H9 (cell line): ENCODE results near the gene MUL1. TPM values are rescaled to one million over a fixed set of nuclear protein-coding genes. Genes with fewer than 3 reads are reported as not detected.

ENCODE experiments used
- DNase-seq: peaks from one replicate; pipeline ENCODE4 v3.0.0-alpha.2; 2017
- H2AFZ ChIP-seq: one replicate; pipeline ENCODE4 v1.6.1; 2013; ENCODE audit warnings: mild to moderate bottlenecking, low read length, control low read depth, moderate library complexity
- H2AK5ac ChIP-seq: 2 replicates; pipeline ENCODE4 v1.6.1; 2013; ENCODE audit warnings: low read length, control low read depth, mixed read lengths; ENCODE audit not compliant: insufficient read length
- H2BK120ac ChIP-seq: one replicate; pipeline ENCODE4 v1.6.1; 2013; ENCODE audit warnings: low read depth, mild to moderate bottlenecking, low read length, control low read depth, inconsistent platforms; ENCODE audit not compliant: poor library complexity, severe bottlenecking
- H2BK12ac ChIP-seq: 2 replicates; pipeline ENCODE4 v1.6.1; 2013; ENCODE audit warnings: low read length, control low read depth, mixed read lengths, low read depth; ENCODE audit not compliant: insufficient read length
- H2BK15ac ChIP-seq: 2 replicates; pipeline ENCODE4 v1.6.1; 2013; ENCODE audit warnings: low read depth, low read length, control low read depth
- H2BK20ac ChIP-seq: one replicate; pipeline ENCODE4 v1.6.1; 2013; ENCODE audit warnings: low read depth, mild to moderate bottlenecking, low read length, control low read depth, inconsistent platforms; ENCODE audit not compliant: poor library complexity, severe bottlenecking
- H2BK5ac ChIP-seq: 2 replicates; pipeline ENCODE4 v1.6.1; 2013; ENCODE audit warnings: low read length, control low read depth, mixed read lengths; ENCODE audit not compliant: insufficient read length
- H3K14ac ChIP-seq: 2 replicates; pipeline ENCODE4 v1.6.1; 2013; ENCODE audit warnings: low read length, control low read depth; ENCODE audit not compliant: insufficient read depth
- H3K18ac ChIP-seq: 2 replicates; pipeline ENCODE4 v1.6.1; 2013; ENCODE audit warnings: low read depth, mild to moderate bottlenecking, mixed read lengths, low read length, control low read depth; ENCODE audit not compliant: insufficient read length
- H3K23ac ChIP-seq: 2 replicates; pipeline ENCODE4 v1.6.1; 2013; ENCODE audit warnings: low read length, control low read depth, mixed read lengths, low read depth; ENCODE audit not compliant: insufficient read length
- H3K23me2 ChIP-seq: 2 replicates; pipeline ENCODE4 v1.6.1; 2013; ENCODE audit warnings: low read depth, mild to moderate bottlenecking, mixed read lengths, low read length, control low read depth; ENCODE audit not compliant: insufficient read length, poor library complexity, severe bottlenecking
- H3K27ac ChIP-seq: 2 replicates; pipeline ENCODE4 v1.5.1; 2013; ENCODE audit warnings: low read length, control low read depth, mixed read lengths, low read depth; ENCODE audit not compliant: insufficient read length
- H3K27me3 ChIP-seq: 2 replicates; pipeline ENCODE4 v1.6.1; 2013; ENCODE audit warnings: low read length, control low read depth, inconsistent platforms; ENCODE audit not compliant: insufficient read depth
- H3K4ac ChIP-seq: 2 replicates; pipeline ENCODE4 v1.6.1; 2013; ENCODE audit warnings: low read depth, mild to moderate bottlenecking, control low read depth, inconsistent platforms, low read length, moderate library complexity
- H3K4me1 ChIP-seq: 2 replicates; pipeline ENCODE4 v1.6.1; 2013; ENCODE audit warnings: low read length, control low read depth, inconsistent platforms; ENCODE audit not compliant: insufficient read depth
- H3K4me2 ChIP-seq: 2 replicates; pipeline ENCODE4 v1.6.1; 2013; ENCODE audit warnings: low read length, control low read depth, mixed read lengths; ENCODE audit not compliant: insufficient read length, insufficient read depth
- H3K56ac ChIP-seq: 2 replicates; pipeline ENCODE4 v1.6.1; 2013; ENCODE audit warnings: low read depth, mild to moderate bottlenecking, mixed read lengths, low read length, control low read depth; ENCODE audit not compliant: insufficient read length
- H3K79me1 ChIP-seq: 2 replicates; pipeline ENCODE4 v1.6.1; 2013; ENCODE audit warnings: low read depth, mild to moderate bottlenecking, moderate library complexity, low read length, control low read depth, inconsistent platforms; ENCODE audit not compliant: insufficient read depth, poor library complexity, severe bottlenecking
- H3K79me2 ChIP-seq: 2 replicates; pipeline ENCODE4 v1.6.1; 2013; ENCODE audit warnings: low read length, control low read depth, inconsistent platforms; ENCODE audit not compliant: insufficient read depth
- H3K9ac ChIP-seq: 2 replicates; pipeline ENCODE4 v1.6.1; 2013; ENCODE audit warnings: low read length, control low read depth, mixed read lengths; ENCODE audit not compliant: insufficient read length; ENCODE audit errors: extremely low read depth
- H3K9me3 ChIP-seq: one replicate; pipeline ENCODE4 v1.6.1; 2013; ENCODE audit warnings: low read depth, low read length, inconsistent platforms; ENCODE audit not compliant: control insufficient read depth
- H3T11ph ChIP-seq: one replicate; pipeline ENCODE4 v1.6.1; 2013; ENCODE audit warnings: mild to moderate bottlenecking, low read length, control low read depth, inconsistent platforms
- H4K20me1 ChIP-seq: one replicate; pipeline ENCODE4 v1.6.1; 2013; ENCODE audit not compliant: control insufficient read depth, insufficient read length, insufficient read depth
- H4K5ac ChIP-seq: 2 replicates; pipeline ENCODE4 v1.6.1; 2013; ENCODE audit warnings: low read depth, mild to moderate bottlenecking, mixed read lengths, low read length, control low read depth; ENCODE audit not compliant: insufficient read length
- H4K8ac ChIP-seq: replicated peaks from 2 replicates; pipeline ENCODE4 v1.6.1; 2013; ENCODE audit warnings: low read length, control low read depth, mixed read lengths, low read depth; ENCODE audit not compliant: insufficient read length
- H4K91ac ChIP-seq: 2 replicates; pipeline ENCODE4 v1.6.1; 2013; ENCODE audit warnings: low read depth, mild to moderate bottlenecking, moderate library complexity, mixed read lengths, low read length, control low read depth; ENCODE audit not compliant: insufficient read length
- H3K27ac Mint-ChIP-seq, 3 experiments: 2 replicates in 2 of 3; 3 replicates in 1 of 3; pipeline ENCODE4 v1.8.0; 2020 to 2021; ENCODE audit warnings: mixed read lengths in 3 of 3, mild to moderate bottlenecking in 1 of 3, moderate library complexity in 1 of 3
- H3K27me3 Mint-ChIP-seq: 2 replicates; pipeline ENCODE4 v1.8.0; 2021; ENCODE audit warnings: low read depth, mild to moderate bottlenecking, moderate library complexity, mixed read lengths
- H3K36me3 Mint-ChIP-seq, 3 experiments: 2 replicates in 2 of 3; 3 replicates in 1 of 3; pipeline ENCODE4 v1.8.0; 2020 to 2021; ENCODE audit warnings: low read depth in 3 of 3, mixed read lengths in 3 of 3; ENCODE audit not compliant: insufficient read depth in 1 of 3
- H3K4me1 Mint-ChIP-seq, 2 experiments: 2 replicates each; pipeline ENCODE4 v1.8.0; 2020; ENCODE audit warnings: mixed read lengths in 2 of 2
- H3K4me3 Mint-ChIP-seq, 2 experiments: 2 replicates in 1 of 2; 3 replicates in 1 of 2; pipeline ENCODE4 v1.8.0; 2020 to 2021; ENCODE audit warnings: mild to moderate bottlenecking in 2 of 2, mixed read lengths in 2 of 2, moderate library complexity in 1 of 2
- H3K9me3 Mint-ChIP-seq, 2 experiments: 2 replicates in 1 of 2; 3 replicates in 1 of 2; pipeline ENCODE4 v1.8.0; 2020; ENCODE audit warnings: mild to moderate bottlenecking in 2 of 2, mixed read lengths in 2 of 2, moderate library complexity in 1 of 2
- WGBS: extraction: QIAGEN DNeasy Blood & Tissue Kit; methylation state at CpG from one replicate; pipeline ENCODE4 v1.1.7; 2013; ENCODE audit warnings: missing lambda C conversion rate, low lambda C conversion rate, mixed read lengths; ENCODE audit not compliant: insufficient read length; ENCODE audit errors: extremely low coverage; 5-methylcytosine and 5-hydroxymethylcytosine counted together
- total RNA-seq: library from RNA; stranded (reverse); gene quantifications from 2 replicates; pipeline ENCODE4 v1.2.1, GENCODE V29; 2021
- TF ChIP-seq, protein P1 (sequence below): fragments of 200-600 bp; sonication (generic); conservative IDR thresholded peaks from 3 replicates; pipeline ENCODE4 v1.8.0; 2021; ENCODE audit warnings: antibody characterized with exemption, mild to moderate bottlenecking

The MUL1 gene
- total RNA-seq, 1 experiment from 2014 or later: 27.1 TPM

- no peak overlapping the region for H3K14ac ChIP-seq
- Mint-ChIP-seq H3K27me3 (peaks cover 93% of the 10 kb centered on the region), H3K36me3 (no peaks in the 10 kb centered on the region; a peak in 1 of 7 replicates), H3K9me3 (peaks cover 0 to 4% of the 10 kb centered on the region in 2 experiments; a peak in 1 of 5 replicates), H3K4me3 (peak overlapping the region; percentile 49 to 92; a peak in 4 of 5 replicates), H3K27ac (no peak overlapping the region), H3K4me1 (peaks cover 21 to 43% of the 10 kb centered on the region in 2 experiments)
- no peak overlapping the region for H3T11ph ChIP-seq
- no peaks in the 10 kb centered on the region for H3K79me1 ChIP-seq
- peaks cover 25% of the 10 kb centered on the region; the same call in 1 of the 2 replicates for H3K27me3 ChIP-seq
- TF ChIP-seq, protein P1, sequence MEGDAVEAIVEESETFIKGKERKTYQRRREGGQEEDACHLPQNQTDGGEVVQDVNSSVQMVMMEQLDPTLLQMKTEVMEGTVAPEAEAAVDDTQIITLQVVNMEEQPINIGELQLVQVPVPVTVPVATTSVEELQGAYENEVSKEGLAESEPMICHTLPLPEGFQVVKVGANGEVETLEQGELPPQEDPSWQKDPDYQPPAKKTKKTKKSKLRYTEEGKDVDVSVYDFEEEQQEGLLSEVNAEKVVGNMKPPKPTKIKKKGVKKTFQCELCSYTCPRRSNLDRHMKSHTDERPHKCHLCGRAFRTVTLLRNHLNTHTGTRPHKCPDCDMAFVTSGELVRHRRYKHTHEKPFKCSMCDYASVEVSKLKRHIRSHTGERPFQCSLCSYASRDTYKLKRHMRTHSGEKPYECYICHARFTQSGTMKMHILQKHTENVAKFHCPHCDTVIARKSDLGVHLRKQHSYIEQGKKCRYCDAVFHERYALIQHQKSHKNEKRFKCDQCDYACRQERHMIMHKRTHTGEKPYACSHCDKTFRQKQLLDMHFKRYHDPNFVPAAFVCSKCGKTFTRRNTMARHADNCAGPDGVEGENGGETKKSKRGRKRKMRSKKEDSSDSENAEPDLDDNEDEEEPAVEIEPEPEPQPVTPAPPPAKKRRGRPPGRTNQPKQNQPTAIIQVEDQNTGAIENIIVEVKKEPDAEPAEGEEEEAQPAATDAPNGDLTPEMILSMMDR: no peak
- WGBS: no CpG with 5 or more reads among the region's 16 CpGs
- H4K5ac ChIP-seq: no peak overlapping the region
- no peak overlapping the region for H2BK15ac ChIP-seq
- no peak overlapping the region for H4K8ac ChIP-seq
- H3K79me2 ChIP-seq: no peaks in the 10 kb centered on the region
- H4K20me1 ChIP-seq: no peaks in the 10 kb centered on the region
- no peak overlapping the region for H2AK5ac ChIP-seq
- H3K4me1 ChIP-seq: peaks cover 8% of the 10 kb centered on the region; the same call in 1 of the 2 replicates
- no peak overlapping the region for H2BK12ac ChIP-seq
- H4K91ac ChIP-seq: no peak overlapping the region
- no peaks in the 10 kb centered on the region for H3K9me3 ChIP-seq
- H2BK5ac ChIP-seq: no peak overlapping the region
- peaks cover 32% of the 10 kb centered on the region for H3K23me2 ChIP-seq
- no peak overlapping the region for H2AFZ ChIP-seq
- H3K18ac ChIP-seq: no peak overlapping the region
- H3K4me2 ChIP-seq: peak overlapping the region; percentile 89
- no peak overlapping the region for H3K27ac ChIP-seq
- H2BK20ac ChIP-seq: no peak overlapping the region
- no peak overlapping the region for H2BK120ac ChIP-seq
- H3K56ac ChIP-seq: no peak overlapping the region
- no peak overlapping the region for H3K4ac ChIP-seq
- DNase-seq: no peak
- H3K9ac ChIP-seq: no peak overlapping the region
- no peak overlapping the region for H3K23ac ChIP-seq
These were observed 24.7 kb downstream of the MUL1 start for GRCh38 chr1:20483098-20483832.
